Brain microvascular endothelial cell (primary cell): ENCODE measurements around the gene SMG5.
"Not testable (repeated sequence)": the region's sequence is repeated elsewhere in the genome, so short reads cannot be mapped to it uniquely, and the experiment has no call there.

Experiments used
- DNase-seq: peaks from one replicate; pipeline ENCODE4 v3.0.0-alpha.2; 2020
- H3K27ac ChIP-seq: fragments of 250-450 bp; sonication (Bioruptor Pico); 2 replicates; pipeline ENCODE4 v1.5.1; 2020; ENCODE audit warnings: mild to moderate bottlenecking, moderate library complexity
- H3K27me3 ChIP-seq: fragments of 250-450 bp; sonication (Bioruptor Pico); replicated peaks from 2 replicates; pipeline ENCODE4 v1.5.1; 2020; ENCODE audit warnings: mild to moderate bottlenecking
- H3K36me3 ChIP-seq: fragments of 250-450 bp; sonication (Bioruptor Pico); replicated peaks from 2 replicates; pipeline ENCODE4 v1.5.1; 2020; ENCODE audit warnings: mild to moderate bottlenecking
- H3K4me3 ChIP-seq: 2 replicates; pipeline ENCODE4 v1.5.1; 2011; ENCODE audit warnings: low read depth, mild to moderate bottlenecking, control low read depth, low read length, moderate library complexity
- in situ Hi-C: cut with HindIII; loops from 2 replicates; pipeline ENCODE4 v1.10.0; 2017; ENCODE audit warnings: low sequenced_read_pairs, low pct_ligation_motif_present
- TF ChIP-seq, protein P1 (sequence below): IDR thresholded peaks from 2 replicates; pipeline ENCODE4 v1.5.1; 2011; ENCODE audit warnings: low read depth, mild to moderate bottlenecking, moderate library complexity, low read length, control low read depth, inconsistent platforms; ENCODE audit errors: missing control alignments

Gene SMG5

DNA sequence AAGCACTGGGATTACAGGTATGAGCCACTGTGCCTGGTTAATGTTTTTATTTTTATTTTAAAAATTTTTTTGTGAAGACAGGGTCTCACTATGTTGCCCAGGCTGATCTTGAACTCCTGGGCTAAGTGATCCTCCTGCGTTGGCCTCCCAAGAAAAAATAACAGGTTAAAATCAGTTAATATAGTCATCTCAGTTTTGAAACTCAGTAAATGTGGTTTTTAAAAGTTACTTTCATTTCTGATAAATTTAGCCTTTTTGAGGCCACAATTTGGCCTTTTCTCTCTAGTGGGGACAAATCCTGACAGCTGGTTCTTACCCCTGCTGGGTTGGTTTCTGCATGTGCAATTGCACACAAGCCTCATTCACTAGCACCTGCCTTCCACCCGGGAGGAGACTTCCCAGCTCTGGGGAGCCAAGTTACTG, 56.5 kb downstream of the SMG5 start:
- Histone ChIP-seq H3K27ac (no peak overlapping the region), H3K27me3 (no peaks in the 10 kb centered on the region), H3K4me3 (no peak overlapping the region), H3K36me3 (peaks cover 27% of the 10 kb centered on the region)
- TF ChIP-seq, protein P1, sequence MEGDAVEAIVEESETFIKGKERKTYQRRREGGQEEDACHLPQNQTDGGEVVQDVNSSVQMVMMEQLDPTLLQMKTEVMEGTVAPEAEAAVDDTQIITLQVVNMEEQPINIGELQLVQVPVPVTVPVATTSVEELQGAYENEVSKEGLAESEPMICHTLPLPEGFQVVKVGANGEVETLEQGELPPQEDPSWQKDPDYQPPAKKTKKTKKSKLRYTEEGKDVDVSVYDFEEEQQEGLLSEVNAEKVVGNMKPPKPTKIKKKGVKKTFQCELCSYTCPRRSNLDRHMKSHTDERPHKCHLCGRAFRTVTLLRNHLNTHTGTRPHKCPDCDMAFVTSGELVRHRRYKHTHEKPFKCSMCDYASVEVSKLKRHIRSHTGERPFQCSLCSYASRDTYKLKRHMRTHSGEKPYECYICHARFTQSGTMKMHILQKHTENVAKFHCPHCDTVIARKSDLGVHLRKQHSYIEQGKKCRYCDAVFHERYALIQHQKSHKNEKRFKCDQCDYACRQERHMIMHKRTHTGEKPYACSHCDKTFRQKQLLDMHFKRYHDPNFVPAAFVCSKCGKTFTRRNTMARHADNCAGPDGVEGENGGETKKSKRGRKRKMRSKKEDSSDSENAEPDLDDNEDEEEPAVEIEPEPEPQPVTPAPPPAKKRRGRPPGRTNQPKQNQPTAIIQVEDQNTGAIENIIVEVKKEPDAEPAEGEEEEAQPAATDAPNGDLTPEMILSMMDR: no peak
- DNase-seq: no peak
- in situ Hi-C loops: no loop called here

DNA sequence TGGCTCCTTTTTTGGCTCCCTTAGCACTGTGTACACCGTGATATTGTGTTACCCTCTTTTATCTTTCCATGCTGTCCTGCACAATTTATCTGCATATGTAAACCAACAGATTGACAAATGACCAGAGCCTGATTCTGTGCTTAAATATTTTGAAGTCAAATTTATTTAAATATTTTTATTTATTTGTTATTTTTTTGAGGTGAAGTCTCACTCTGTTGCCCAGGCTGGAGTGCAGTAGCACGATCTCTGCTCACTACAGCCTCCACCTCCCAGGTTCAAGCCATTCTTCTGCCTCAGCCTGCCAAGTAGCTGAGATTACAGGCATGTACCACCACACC, 57.0 kb downstream of the SMG5 start:
- H3K27ac ChIP-seq: no peak overlapping the region
- TF ChIP-seq, protein P1: no peak
- H3K36me3 ChIP-seq: peaks cover 29% of the 10 kb centered on the region
- in situ Hi-C loops: no loop called here
- H3K27me3 ChIP-seq: no peaks in the 10 kb centered on the region
- DNase-seq: no peak
- H3K4me3 ChIP-seq: no peak overlapping the region

DNA sequence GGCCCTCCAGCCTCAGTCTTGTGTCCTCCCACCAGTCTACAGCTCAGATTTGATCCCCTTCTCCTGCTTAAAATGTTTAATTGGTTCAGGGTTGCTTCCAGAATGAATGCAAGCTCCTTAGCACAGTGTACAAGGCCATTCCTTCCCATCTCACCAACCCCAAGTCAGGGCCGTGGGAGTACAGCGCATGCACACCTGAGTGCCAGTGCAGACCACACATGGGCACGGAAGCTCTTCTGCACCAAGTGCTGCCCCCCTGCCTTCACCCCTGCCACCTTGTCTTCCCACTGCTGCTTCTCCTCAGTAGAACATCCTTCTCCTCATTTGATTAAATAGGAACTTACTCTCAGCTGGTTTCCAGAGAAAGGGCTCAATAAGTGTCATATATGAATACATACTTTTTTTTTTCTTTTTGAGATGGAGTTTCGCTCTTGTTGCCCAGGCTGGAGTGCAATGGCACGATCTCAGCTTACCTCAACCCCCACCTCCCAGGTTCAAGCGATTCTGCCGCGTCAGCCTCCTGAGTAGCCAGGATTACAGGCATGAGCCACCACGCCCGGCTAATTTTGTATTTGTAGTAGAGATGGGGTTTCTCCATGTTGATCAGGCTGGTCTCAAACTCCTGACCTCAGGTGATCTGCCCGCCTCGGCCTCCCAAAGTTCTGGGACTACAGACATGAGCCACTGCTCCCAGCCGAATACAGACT, 60.5 kb downstream of the SMG5 start:
- in situ Hi-C loops: no loop called here
- no peak for DNase-seq
- Histone ChIP-seq H3K4me3 (no peak overlapping the region), H3K27me3 (no peaks in the 10 kb centered on the region), H3K27ac (no peak overlapping the region), H3K36me3 (peaks cover 19% of the 10 kb centered on the region)
- TF ChIP-seq, protein P1: no peak

DNA sequence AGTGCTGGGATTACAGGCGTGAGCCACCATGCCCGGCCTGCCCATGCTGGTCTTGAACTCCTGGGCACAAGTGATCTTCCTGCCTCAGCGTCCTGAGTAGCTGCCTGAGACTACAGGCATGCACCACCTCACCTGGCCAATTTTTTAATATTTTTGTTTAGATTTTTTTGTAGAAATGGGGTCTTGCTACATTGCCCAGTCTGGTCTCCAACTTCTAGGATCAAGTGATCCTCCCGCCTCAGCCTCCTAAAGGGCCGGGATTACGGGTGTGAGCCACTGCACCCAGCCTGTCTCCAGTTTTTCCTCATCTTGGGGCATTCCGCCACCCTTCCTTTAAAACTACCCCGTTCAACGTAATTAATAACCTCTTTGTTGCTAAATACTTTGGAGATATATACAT, 62.4 kb downstream of the SMG5 start:
- H3K27me3 ChIP-seq: no peaks in the 10 kb centered on the region
- peaks cover 19% of the 10 kb centered on the region for H3K36me3 ChIP-seq
- no peak for DNase-seq
- no peak overlapping the region for H3K4me3 ChIP-seq
- no peak overlapping the region for H3K27ac ChIP-seq
- TF ChIP-seq, protein P1: no peak
- in situ Hi-C loops: no loop called here

DNA sequence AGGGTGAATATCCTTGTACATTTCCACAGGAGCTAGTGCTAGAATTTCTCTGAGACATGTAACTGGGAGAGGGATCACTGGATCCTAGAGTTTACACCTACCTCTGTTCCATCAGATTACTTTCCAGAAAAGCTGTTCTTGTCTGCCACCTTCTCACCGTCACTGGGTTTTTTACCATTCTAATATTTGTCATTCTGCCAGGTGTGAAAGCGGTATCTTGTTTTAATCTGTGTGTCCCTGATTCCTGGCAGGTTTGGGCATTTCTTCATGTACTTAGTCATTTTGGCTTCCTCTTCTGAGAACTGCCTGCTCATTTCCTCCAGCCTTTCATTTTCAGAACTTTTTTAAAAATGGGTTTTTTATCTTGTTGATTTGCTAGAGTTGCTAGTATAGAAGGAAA, 64.8 kb downstream of the SMG5 start:
- TF ChIP-seq, protein P1: no peak
- DNase-seq: no peak
- no peak overlapping the region for H3K27ac ChIP-seq

DNA sequence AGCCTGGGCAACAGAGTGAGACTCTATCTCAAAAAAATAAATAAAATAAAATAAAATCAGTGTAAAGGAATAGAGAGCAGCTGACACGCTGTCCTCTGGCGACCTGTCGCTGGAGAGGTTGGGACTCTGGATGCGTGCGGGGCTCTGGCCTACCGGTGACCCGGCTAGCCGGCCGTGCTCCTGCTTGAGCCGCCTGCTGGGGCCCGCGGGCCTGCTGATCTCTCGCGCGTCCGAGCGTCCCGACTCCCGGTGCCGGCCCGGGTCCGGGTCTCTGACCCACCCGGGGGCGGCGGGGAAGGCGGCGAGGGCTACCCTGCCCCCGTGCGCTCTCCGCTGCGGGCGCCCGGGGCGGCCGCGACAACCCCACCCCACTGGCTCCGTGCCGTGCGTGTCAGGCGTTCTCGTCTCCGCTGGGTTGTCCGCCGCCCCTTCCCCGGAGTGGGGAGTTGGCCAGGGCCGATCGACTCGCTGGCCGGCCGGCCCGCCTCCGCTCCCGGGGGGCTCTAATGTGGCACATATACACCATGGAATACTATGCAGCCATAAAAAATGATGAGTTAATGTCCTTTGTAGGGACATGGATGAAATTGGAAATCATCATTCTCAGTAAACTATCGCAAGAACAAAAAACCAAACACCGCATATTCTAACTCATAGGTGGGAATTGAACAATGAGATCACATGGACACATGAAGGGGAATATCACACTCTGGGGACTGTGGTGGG, 66.1 kb downstream of the SMG5 start:
- DNase-seq, in situ Hi-C loops, H3K4me3 ChIP-seq, H3K27me3 ChIP-seq, H3K36me3 ChIP-seq, H3K27ac ChIP-seq: not testable (repeated sequence)

More for the DNA sequence above, 64.8 kb downstream of the SMG5 start:
- Histone ChIP-seq H3K4me3 (no peak overlapping the region), H3K36me3 (peaks cover 12% of the 10 kb centered on the region), H3K27me3 (no peaks in the 10 kb centered on the region)
- in situ Hi-C loops: no loop called here
